ENCODE results near the gene CACNA1C. TPM values are rescaled to one million over a fixed set of nuclear protein-coding genes. Genes with fewer than 3 reads are reported as not detected.
A peak's percentile ranks its signal among the peaks of the same experiment; 100 is the strongest.

The CACNA1C gene
- total RNA-seq, 4 donors from 2014 or later, result 3.8 to 13.6 (median 5.7) TPM

GRCh38 chr12:2084553-2085296 lies 31.9 kb downstream of the CACNA1C start:
- peak; percentile 39 for ATAC-seq (ENCODE audit: low FRiP score)
- DNase-seq (ENCODE audit: low spot score), result no peak
- TF ChIP-seq CTCF (IDR thresholded peaks at IDR 0.05), result no peak

- DNase-seq (ENCODE audit: low spot score), result no peak
These were observed 39.6 kb downstream of the CACNA1C start for GRCh38 chr12:2092354-2092753.

GRCh38 chr12:2092890-2093289 lies 40.1 kb downstream of the CACNA1C start:
- no peak for ATAC-seq (ENCODE audit: low FRiP score)

More at GRCh38 chr12:2092354-2092753, 39.6 kb downstream of the CACNA1C start:
- no peak for ATAC-seq (ENCODE audit: low FRiP score)
- no peak for TF ChIP-seq CTCF (IDR thresholded peaks at IDR 0.05)

GRCh38 chr12:2094597-2094996 lies 41.8 kb downstream of the CACNA1C start:
- ATAC-seq (ENCODE audit: low FRiP score) (no peak), DNase-seq (ENCODE audit: low spot score) (no peak)
- no peak for TF ChIP-seq CTCF (IDR thresholded peaks at IDR 0.05)

More at GRCh38 chr12:2092890-2093289, 40.1 kb downstream of the CACNA1C start:
- no peak for TF ChIP-seq CTCF (IDR thresholded peaks at IDR 0.05)
- no peak for DNase-seq (ENCODE audit: low spot score)

GRCh38 chr12:2095878-2096277 lies 43.1 kb downstream of the CACNA1C start:
- ATAC-seq (ENCODE audit: low FRiP score) (no peak), DNase-seq (ENCODE audit: low spot score) (no peak)
- no peak for TF ChIP-seq CTCF (IDR thresholded peaks at IDR 0.05)

- ATAC-seq (ENCODE audit: low FRiP score) (no peak), DNase-seq (ENCODE audit: low spot score) (no peak)
- no peak for TF ChIP-seq CTCF (IDR thresholded peaks at IDR 0.05)
These were observed 44.8 kb downstream of the CACNA1C start for GRCh38 chr12:2097617-2098016.

GRCh38 chr12:2098852-2099251 lies 46.1 kb downstream of the CACNA1C start:
- DNase-seq (ENCODE audit: low spot score), result no peak
- TF ChIP-seq CTCF (IDR thresholded peaks at IDR 0.05), result no peak
- no peak for ATAC-seq (ENCODE audit: low FRiP score)
